Osteoblast (primary cell): ENCODE results near the gene NUMA1. TPM values are rescaled to one million over a fixed set of nuclear protein-coding genes. Genes with fewer than 3 reads are reported as not detected.
A peak's percentile ranks its signal among the peaks of the same experiment; 100 is the strongest.

Experiments used
- DNase-seq: peaks from one replicate; pipeline ENCODE4 v3.0.0; 2011; ENCODE audit warnings: low spot score, mixed read lengths; ENCODE audit not compliant: insufficient read length; ENCODE audit errors: missing footprints
- H2AFZ ChIP-seq: 2 replicates; pipeline ENCODE4 v1.6.0; 2011; ENCODE audit warnings: mild to moderate bottlenecking, low read length
- H3K27ac ChIP-seq: 2 replicates; pipeline ENCODE4 v1.5.1; 2011; ENCODE audit warnings: mild to moderate bottlenecking, low read depth, low read length, moderate library complexity
- H3K27me3 ChIP-seq: 2 replicates; pipeline ENCODE4 v1.6.0; 2012; ENCODE audit warnings: mild to moderate bottlenecking, control low read depth, inconsistent platforms, low read length, moderate library complexity; ENCODE audit not compliant: insufficient read depth
- H3K36me3 ChIP-seq: 2 replicates; pipeline ENCODE4 v1.5.1; 2011; ENCODE audit warnings: mild to moderate bottlenecking, low read length, control low read depth, moderate library complexity; ENCODE audit not compliant: insufficient read depth
- H3K4me1 ChIP-seq: 2 replicates; pipeline ENCODE4 v1.5.1; 2011; ENCODE audit warnings: mild to moderate bottlenecking, low read length, control low read depth, moderate library complexity; ENCODE audit not compliant: insufficient read depth
- H3K4me2 ChIP-seq: 2 replicates; pipeline ENCODE4 v1.6.0; 2011; ENCODE audit warnings: mild to moderate bottlenecking, low read length; ENCODE audit not compliant: insufficient read depth
- H3K4me3 ChIP-seq: fragments of 200-600 bp; sonication (generic); 3 replicates; pipeline ENCODE4 v1.5.1; 2012; ENCODE audit warnings: mild to moderate bottlenecking, low read length, inconsistent platforms; ENCODE audit not compliant: insufficient read depth
- H3K79me2 ChIP-seq: 2 replicates; pipeline ENCODE4 v1.6.0; 2012; ENCODE audit warnings: mild to moderate bottlenecking, low read length, control low read depth, inconsistent platforms; ENCODE audit not compliant: insufficient read depth
- H3K9me3 ChIP-seq: 2 replicates; pipeline ENCODE4 v1.5.1; 2011; ENCODE audit warnings: low read depth, low read length, control low read depth
- H4K20me1 ChIP-seq: 2 replicates; pipeline ENCODE4 v1.6.0; 2012; ENCODE audit warnings: mild to moderate bottlenecking, low read length, control low read depth; ENCODE audit not compliant: insufficient read depth
- CTCF ChIP-seq: IDR thresholded peaks from 2 replicates; pipeline ENCODE4 v1.5.1; 2011; ENCODE audit warnings: mild to moderate bottlenecking, low read depth, low read length, moderate library complexity; ENCODE audit errors: extremely low read depth
- total RNA-seq: library from RNA; depleted of rRNA; stranded (reverse); fragments of >200 nt; gene quantifications from 2 replicates; pipeline ENCODE4 v1.2.3, GENCODE V29; 2012

The NUMA1 gene
- total RNA-seq, 1 donor, result 176 TPM

GRCh38 chr11:72067676-72068075 lies 12.7 kb downstream of the NUMA1 start:
- Histone ChIP-seq H3K4me1 (peaks cover 50% of the 10 kb centered on the region), H3K27ac (no peak overlapping the region), H3K36me3 (peaks cover 8% of the 10 kb centered on the region), H2AFZ (no peak overlapping the region), H3K4me2 (no peak overlapping the region), H3K9me3 (no peaks in the 10 kb centered on the region), H4K20me1 (no peaks in the 10 kb centered on the region), H3K27me3 (no peaks in the 10 kb centered on the region), H3K4me3 (no peak overlapping the region), H3K79me2 (peaks cover 70% of the 10 kb centered on the region)
- no peak for TF ChIP-seq CTCF
- no peak for DNase-seq

- H3K4me1 ChIP-seq, result peaks cover 46% of the 10 kb centered on the region
- H2AFZ ChIP-seq, result peak overlapping the region; percentile 45
- H3K4me3 ChIP-seq, result no peak overlapping the region
- H3K4me2 ChIP-seq, result peak overlapping the region; percentile 24
- peaks cover 11% of the 10 kb centered on the region for H3K36me3 ChIP-seq
- peaks cover 71% of the 10 kb centered on the region for H3K79me2 ChIP-seq
- no peak for DNase-seq
- no peak for TF ChIP-seq CTCF
- no peaks in the 10 kb centered on the region for H4K20me1 ChIP-seq
- H3K9me3 ChIP-seq, result no peaks in the 10 kb centered on the region
- H3K27me3 ChIP-seq, result no peaks in the 10 kb centered on the region
- H3K27ac ChIP-seq, result peak overlapping the region; percentile 28
These were observed 13.1 kb downstream of the NUMA1 start for GRCh38 chr11:72067266-72067665.

GRCh38 chr11:72066855-72067254 lies 13.5 kb downstream of the NUMA1 start:
- H3K79me2 ChIP-seq, result peaks cover 70% of the 10 kb centered on the region
- H3K4me1 ChIP-seq, result peaks cover 42% of the 10 kb centered on the region
- H4K20me1 ChIP-seq, result no peaks in the 10 kb centered on the region
- peak overlapping the region; percentile 28 for H3K27ac ChIP-seq
- TF ChIP-seq CTCF, result no peak
- peak overlapping the region; percentile 45 for H2AFZ ChIP-seq
- peaks cover 15% of the 10 kb centered on the region for H3K36me3 ChIP-seq
- DNase-seq, result no peak
- H3K9me3 ChIP-seq, result no peaks in the 10 kb centered on the region
- no peak overlapping the region for H3K4me3 ChIP-seq
- H3K4me2 ChIP-seq, result peak overlapping the region; percentile 24
- no peaks in the 10 kb centered on the region for H3K27me3 ChIP-seq

- Histone ChIP-seq H3K27ac (no peak overlapping the region), H3K9me3 (no peaks in the 10 kb centered on the region), H3K4me2 (no peak overlapping the region), H2AFZ (no peak overlapping the region), H3K27me3 (no peaks in the 10 kb centered on the region), H3K36me3 (peaks cover 13% of the 10 kb centered on the region), H3K4me1 (peaks cover 6% of the 10 kb centered on the region), H3K79me2 (peaks cover 64% of the 10 kb centered on the region), H4K20me1 (no peaks in the 10 kb centered on the region), H3K4me3 (no peak overlapping the region)
- DNase-seq, result no peak
- TF ChIP-seq CTCF, result no peak
These were observed 18.5 kb downstream of the NUMA1 start for GRCh38 chr11:72061739-72062396.
